PFSK-1 (cell line): ENCODE data around the gene RHBG.

ENCODE experiments used
- FOXP2 ChIP-seq: optimal IDR thresholded peaks from 2 replicates; pipeline ENCODE3; 2011; ENCODE audit warnings: borderline replicate concordance, control low read depth, inconsistent platforms; ENCODE audit not compliant: insufficient read depth; ENCODE audit errors: extremely low read length, extremely low read depth
- POLR2AphosphoS5 ChIP-seq: IDR thresholded peaks from 2 replicates; pipeline ENCODE4 v1.6.1; 2012; ENCODE audit warnings: low read depth, mild to moderate bottlenecking, control low read depth, low read length, moderate library complexity
- REST ChIP-seq, 2 experiments: IDR thresholded peaks; 2 replicates each; pipeline versions ENCODE4 v1.6.1 to v1.8.0; 2011 to 2012; ENCODE audit warnings: low read depth in 2 of 2, low read length in 2 of 2, control low read depth in 1 of 2, inconsistent platforms in 1 of 2, mild to moderate bottlenecking in 1 of 2, moderate library complexity in 1 of 2; ENCODE audit not compliant: insufficient read depth in 1 of 2
- SIN3A ChIP-seq: IDR thresholded peaks from 2 replicates; pipeline ENCODE4 v1.6.1; 2012; ENCODE audit warnings: mild to moderate bottlenecking, low read length, moderate library complexity, borderline replicate concordance; ENCODE audit not compliant: insufficient read depth
- TAF1 ChIP-seq: IDR thresholded peaks from 2 replicates; pipeline ENCODE4 v1.6.1; 2012; ENCODE audit warnings: low read length, control low read depth, borderline replicate concordance; ENCODE audit not compliant: insufficient read depth

RHBG gene

GRCh38 chr1:156432669-156433018 lies 63.6 kb downstream of the RHBG start:
- TF ChIP-seq TAF1 = no peak
- TF ChIP-seq POLR2AphosphoS5 = no peak
- TF ChIP-seq SIN3A = no peak
- TF ChIP-seq REST (IDR thresholded peaks at IDR 0.05; ENCODE audit: insufficient read depth in 1 of 2, low read depth in 2 of 2, low read length in 2 of 2) = no peak
- no peak for TF ChIP-seq FOXP2

- no peak for TF ChIP-seq POLR2AphosphoS5
- TF ChIP-seq SIN3A = no peak
- TF ChIP-seq TAF1 = no peak
- no peak for TF ChIP-seq REST (IDR thresholded peaks at IDR 0.05; ENCODE audit: insufficient read depth in 1 of 2, low read depth in 2 of 2, low read length in 2 of 2)
- no peak for TF ChIP-seq FOXP2
Observed at GRCh38 chr1:156433032-156433431, 64.0 kb downstream of the RHBG start.

- no peak for TF ChIP-seq TAF1
- TF ChIP-seq REST (IDR thresholded peaks at IDR 0.05; ENCODE audit: insufficient read depth in 1 of 2, low read depth in 2 of 2, low read length in 2 of 2) = no peak
- TF ChIP-seq FOXP2 = no peak
- TF ChIP-seq POLR2AphosphoS5 = no peak
- TF ChIP-seq SIN3A = no peak
Observed at GRCh38 chr1:156433602-156434001, 64.6 kb downstream of the RHBG start.
